Smooth muscle cell (in vitro differentiated cells): ENCODE measurements around the gene KRT32. TPM values are rescaled to one million over a fixed set of nuclear protein-coding genes. Genes with fewer than 3 reads are reported as not detected.

Experiments
- DNase-seq: peaks from one replicate; lab custom pipeline; 2025; ENCODE audit not compliant: unreplicated experiment; lab: John Stamatoyannopoulos, UW
- H2AFZ ChIP-seq: fragments of 200-600 bp; sonication (generic); 2 replicates; pipeline ENCODE4 v1.6.0; 2016; ENCODE audit warnings: antibody characterized with exemption, low read depth, mild to moderate bottlenecking
- H3F3A ChIP-seq: fragments of 200-600 bp; sonication (generic); 2 replicates; pipeline ENCODE4 v1.6.0; 2017; ENCODE audit warnings: antibody characterized with exemption, low read depth
- H3K27ac ChIP-seq: fragments of 200-600 bp; sonication (generic); 2 replicates; pipeline ENCODE4 v1.5.1; 2016; ENCODE audit warnings: low read depth, mild to moderate bottlenecking
- H3K27me3 ChIP-seq: fragments of 200-600 bp; sonication (generic); 2 replicates; pipeline ENCODE4 v1.6.1; 2016; ENCODE audit warnings: low read depth, mild to moderate bottlenecking
- H3K36me3 ChIP-seq: fragments of 200-600 bp; sonication (generic); 2 replicates; pipeline ENCODE4 v1.5.1; 2016; ENCODE audit warnings: low read depth
- H3K4me1 ChIP-seq: fragments of 200-600 bp; sonication (generic); 2 replicates; pipeline ENCODE4 v1.5.1; 2016; ENCODE audit warnings: low read depth
- H3K4me2 ChIP-seq: fragments of 200-600 bp; sonication (generic); 2 replicates; pipeline ENCODE4 v1.6.0; 2016; ENCODE audit warnings: mild to moderate bottlenecking
- H3K4me3 ChIP-seq: fragments of 200-600 bp; sonication (generic); 2 replicates; pipeline ENCODE4 v1.5.1; 2016; ENCODE audit warnings: mild to moderate bottlenecking
- H3K79me2 ChIP-seq: fragments of 200-600 bp; sonication (generic); 2 replicates; pipeline ENCODE4 v1.6.0; 2016; ENCODE audit warnings: low read depth, mild to moderate bottlenecking
- H3K9ac ChIP-seq: fragments of 200-600 bp; sonication (generic); 2 replicates; pipeline ENCODE4 v1.6.0; 2016; ENCODE audit warnings: low read depth
- H3K9me3 ChIP-seq: fragments of 200-600 bp; sonication (generic); replicated peaks from 2 replicates; pipeline ENCODE4 v1.5.1; 2016; ENCODE audit warnings: low read depth
- H4K20me1 ChIP-seq: fragments of 200-600 bp; sonication (generic); 2 replicates; pipeline ENCODE4 v1.6.0; 2016; ENCODE audit warnings: low read depth
- CTCF ChIP-seq: fragments of 200-600 bp; sonication (generic); IDR thresholded peaks from 2 replicates; pipeline ENCODE4 v1.5.1; 2017; ENCODE audit warnings: borderline replicate concordance, mild to moderate bottlenecking, antibody characterized with exemption; ENCODE audit not compliant: insufficient read depth, poor library complexity, severe bottlenecking
- WGBS: methylation state at CpG from one replicate; pipeline ENCODE4 v1.1.7; 2016; ENCODE audit warnings: low lambda C conversion rate; 5-methylcytosine and 5-hydroxymethylcytosine counted together
- polyA plus RNA-seq: library from polyadenylated mRNA; unstranded; fragments of >200 nt; fragmentation: Nextera tagmentation; extraction: Ambion mirVana; gene quantifications from 2 replicates; pipeline ENCODE4 v1.2.1, GENCODE V29; 2016
- total RNA-seq: library from RNA; depleted of rRNA; stranded (reverse); fragments of >200 nt; gene quantifications from 2 replicates; pipeline ENCODE4 v1.2.3, GENCODE V29; 2014

KRT32 gene
- total and polyA plus RNA-seq, 2 experiments from 2014 or later, result not detected

DNA sequence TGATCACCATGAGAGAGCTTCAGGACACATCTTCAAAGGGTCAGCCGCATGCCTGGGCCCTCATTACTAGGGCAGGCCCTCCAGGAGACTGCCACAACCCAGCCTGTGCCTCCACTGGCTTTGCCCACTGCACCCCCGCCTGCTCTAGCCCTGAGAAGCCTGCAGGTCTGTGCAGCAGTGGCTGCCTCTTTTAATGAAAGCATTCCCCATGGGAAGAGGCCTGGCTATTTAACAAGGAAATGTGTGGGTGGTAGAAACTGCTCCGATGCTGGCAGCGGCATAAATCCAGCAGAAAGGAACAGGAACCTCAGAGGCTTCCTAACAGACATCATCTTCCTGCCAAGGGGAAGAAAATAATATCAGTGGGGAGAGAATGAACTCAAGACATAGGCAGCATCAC is 375 bp upstream of the KRT32 start:
- 50% methylated on average over 4 of the region's 4 CpGs for WGBS
- no peak overlapping the region for H3K9ac ChIP-seq
- no peaks in the 10 kb centered on the region for H3K79me2 ChIP-seq
- H3K4me2 ChIP-seq, result no peak overlapping the region
- no peaks in the 10 kb centered on the region for H3K4me1 ChIP-seq
- no peaks in the 10 kb centered on the region for H4K20me1 ChIP-seq
- H3K27ac ChIP-seq, result no peak overlapping the region
- H2AFZ ChIP-seq, result no peak overlapping the region
- H3F3A ChIP-seq, result no peaks in the 10 kb centered on the region
- H3K27me3 ChIP-seq, result no peaks in the 10 kb centered on the region
- H3K4me3 ChIP-seq, result no peak overlapping the region
- no peak for TF ChIP-seq CTCF
- no peaks in the 10 kb centered on the region for H3K36me3 ChIP-seq
- no peak for DNase-seq
- no peaks in the 10 kb centered on the region for H3K9me3 ChIP-seq

DNA sequence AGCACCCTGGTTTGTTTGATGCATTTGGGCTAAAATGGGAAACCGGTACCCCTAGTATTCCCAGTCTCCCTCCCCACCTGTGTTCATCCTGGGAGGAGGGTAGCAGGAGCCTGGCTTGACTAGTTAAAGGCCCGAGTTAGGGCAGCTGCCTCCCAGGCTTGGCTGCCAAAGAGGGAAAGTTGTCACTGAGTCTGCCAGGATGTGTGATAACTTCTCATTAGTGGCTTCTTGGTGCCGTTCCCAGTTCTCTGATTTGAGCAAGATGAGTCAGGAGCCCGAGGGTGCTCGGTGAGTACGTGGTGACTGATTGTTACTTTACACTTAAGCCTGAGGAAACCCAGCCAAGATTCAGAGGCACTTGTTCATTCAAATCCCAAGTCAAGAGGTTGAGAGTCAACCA is 2.5 kb downstream of the KRT32 start:
- no peak overlapping the region for H3K9ac ChIP-seq
- H3K27me3 ChIP-seq, result no peaks in the 10 kb centered on the region
- H4K20me1 ChIP-seq, result no peaks in the 10 kb centered on the region
- H3K4me3 ChIP-seq, result no peak overlapping the region
- H3K4me1 ChIP-seq, result no peaks in the 10 kb centered on the region
- no peak overlapping the region for H2AFZ ChIP-seq
- H3F3A ChIP-seq, result no peaks in the 10 kb centered on the region
- H3K4me2 ChIP-seq, result no peak overlapping the region
- H3K36me3 ChIP-seq, result no peaks in the 10 kb centered on the region
- H3K79me2 ChIP-seq, result no peaks in the 10 kb centered on the region
- no peaks in the 10 kb centered on the region for H3K9me3 ChIP-seq
- no peak for DNase-seq
- 32% methylated on average over 6 of the region's 6 CpGs for whole genome bisulfite sequencing
- H3K27ac ChIP-seq, result no peak overlapping the region
- TF ChIP-seq CTCF, result no peak

DNA sequence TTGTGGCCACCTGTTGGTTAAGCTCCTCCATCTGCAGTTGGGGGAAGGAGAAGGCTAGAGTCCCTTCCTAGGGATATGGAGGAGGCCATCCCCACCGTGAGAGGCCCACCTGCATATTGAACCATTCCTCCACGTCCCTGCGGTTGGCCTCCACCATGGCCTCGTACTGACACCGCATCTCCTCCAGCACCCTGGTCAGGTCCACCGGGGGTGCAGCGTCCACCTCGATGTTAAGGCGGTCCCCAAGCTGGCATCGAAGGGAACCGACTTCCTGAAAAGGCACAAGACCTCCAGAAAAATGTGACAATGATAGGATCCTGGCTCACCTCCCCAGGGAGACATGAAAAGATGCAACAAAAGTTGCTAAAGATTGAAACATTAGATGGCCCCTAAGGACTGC is 3.0 kb downstream of the KRT32 start:
- Histone ChIP-seq H4K20me1 (no peaks in the 10 kb centered on the region), H3F3A (no peaks in the 10 kb centered on the region), H3K36me3 (no peaks in the 10 kb centered on the region), H2AFZ (no peak overlapping the region), H3K4me3 (no peak overlapping the region), H3K27me3 (no peaks in the 10 kb centered on the region), H3K9me3 (no peaks in the 10 kb centered on the region), H3K4me2 (no peak overlapping the region), H3K79me2 (no peaks in the 10 kb centered on the region), H3K9ac (no peak overlapping the region), H3K4me1 (no peaks in the 10 kb centered on the region), H3K27ac (no peak overlapping the region)
- TF ChIP-seq CTCF, result no peak
- no peak for DNase-seq
- 98% methylated on average over 11 of the region's 11 CpGs for WGBS

GRCh38 chr17:41463746-41464145 is 3.4 kb downstream of the KRT32 start:
- no peaks in the 10 kb centered on the region for H4K20me1 ChIP-seq
- H3K4me3 ChIP-seq, result no peak overlapping the region
- no peaks in the 10 kb centered on the region for H3K36me3 ChIP-seq
- no peak for TF ChIP-seq CTCF
- WGBS, result 95% methylated on average over 8 of the region's 8 CpGs
- no peak overlapping the region for H2AFZ ChIP-seq
- H3K27ac ChIP-seq, result no peak overlapping the region
- H3K9ac ChIP-seq, result no peak overlapping the region
- H3K4me2 ChIP-seq, result no peak overlapping the region
- H3K79me2 ChIP-seq, result no peaks in the 10 kb centered on the region
- H3K4me1 ChIP-seq, result no peaks in the 10 kb centered on the region
- H3F3A ChIP-seq, result no peaks in the 10 kb centered on the region
- no peaks in the 10 kb centered on the region for H3K27me3 ChIP-seq
- DNase-seq, result no peak
- H3K9me3 ChIP-seq, result no peaks in the 10 kb centered on the region
